Endothelial cell of umbilical vein (primary cell): ENCODE measurements around the gene FER. TPM values are rescaled to one million over a fixed set of nuclear protein-coding genes. Genes with fewer than 3 reads are reported as not detected.

Source experiments
- BruUV-seq: library from RNA; stranded (reverse); fragments of 400-500 nt; replicated peaks from 2 replicates; lab custom pipeline; 2021; lab: Mats Ljungman, UMichigan
- CTCF ChIA-PET: fragments of 300-600, 350-600 bp; sonication (Branson Sonifier 250); formaldehyde crosslinking; loops from one replicate; lab custom pipeline; 2021; ENCODE audit warnings: antibody characterized with exemption, inconsistent platforms; lab: Charles Lee
- POLR2A ChIA-PET: fragments of 300-600, 350-600 bp; sonication (Branson Sonifier 250); formaldehyde crosslinking; loops from one replicate; lab custom pipeline; 2021; ENCODE audit warnings: antibody characterized with exemption, inconsistent platforms; lab: Charles Lee
- DNase-seq: peaks from one replicate; pipeline ENCODE4 v3.0.0-alpha.2; 2011; ENCODE audit warnings: low read depth, low spot score
- FAIRE-seq: peaks from 2 replicates; lab custom pipeline; 2011; peaks lifted over from hg19 to GRCh38; lab: Jason Lieb, UNC
- H2AFZ ChIP-seq: 2 replicates; pipeline ENCODE4 v1.6.0; 2012; ENCODE audit warnings: low read depth, low read length, control low read depth, inconsistent platforms
- H3K27ac ChIP-seq: 2 replicates; pipeline ENCODE4 v1.5.1; 2011; ENCODE audit warnings: low read depth, mild to moderate bottlenecking, control low read depth, low read length, moderate library complexity; ENCODE audit not compliant: insufficient read depth
- H3K27me3 ChIP-seq, 2 experiments: 2 replicates each; pipeline versions ENCODE4 v1.6.0 to v1.6.1; 2011; ENCODE audit warnings: low read length in 2 of 2, mixed read lengths in 1 of 2; ENCODE audit not compliant: control insufficient read depth in 2 of 2, insufficient read depth in 2 of 2
- H3K36me3 ChIP-seq, 2 experiments: 2 replicates in 1 of 2; 3 replicates in 1 of 2; pipeline ENCODE4 v1.5.1; 2011; ENCODE audit warnings: low read length in 2 of 2, mild to moderate bottlenecking in 1 of 2, moderate library complexity in 1 of 2; ENCODE audit not compliant: control insufficient read depth in 2 of 2, insufficient read depth in 2 of 2; ENCODE audit errors: extremely low read depth in 1 of 2
- H3K4me1 ChIP-seq: 3 replicates; pipeline ENCODE4 v1.5.1; 2011; ENCODE audit warnings: mild to moderate bottlenecking, low read length; ENCODE audit not compliant: control insufficient read depth, insufficient read depth; ENCODE audit errors: extremely low read depth
- H3K4me2 ChIP-seq: 2 replicates; pipeline ENCODE4 v1.6.1; 2011; ENCODE audit warnings: low read length, control low read depth, mixed read lengths; ENCODE audit not compliant: insufficient read depth
- H3K4me3 ChIP-seq, 3 experiments: fragments of 200-600 bp in 1 of 3; sonication (generic), shearing (Covaris generic) in 1 of 3; replicated peaks in 1 of 3; 2 replicates each; pipeline ENCODE4 v1.5.1; 2011 to 2016; ENCODE audit warnings: control low read depth in 3 of 3, low read length in 3 of 3, mild to moderate bottlenecking in 2 of 3, inconsistent platforms in 1 of 3, low read depth in 1 of 3, moderate library complexity in 1 of 3; ENCODE audit not compliant: insufficient read depth in 1 of 3
- H3K79me2 ChIP-seq: 2 replicates; pipeline ENCODE4 v1.6.0; 2012; ENCODE audit warnings: low read length, inconsistent platforms; ENCODE audit not compliant: control insufficient read depth, insufficient read depth
- H3K9ac ChIP-seq: replicated peaks from 2 replicates; pipeline ENCODE3; 2011; ENCODE audit warnings: low read length, control low read depth; ENCODE audit not compliant: insufficient read depth; ENCODE audit errors: extremely low read depth
- H3K9me1 ChIP-seq: replicated peaks from 3 replicates; pipeline ENCODE4 v1.6.0; 2011; ENCODE audit warnings: mild to moderate bottlenecking, low read length; ENCODE audit not compliant: control insufficient read depth, insufficient read depth; ENCODE audit errors: extremely low read depth
- H3K9me3 ChIP-seq: replicated peaks from 2 replicates; pipeline ENCODE4 v1.5.1; 2012; ENCODE audit warnings: low read length, inconsistent platforms; ENCODE audit not compliant: control insufficient read depth, insufficient read depth
- H4K20me1 ChIP-seq: replicated peaks from 2 replicates; pipeline ENCODE3; 2011; ENCODE audit warnings: mild to moderate bottlenecking, low read length; ENCODE audit not compliant: control insufficient read depth, insufficient read depth; ENCODE audit errors: extremely low read depth
- CTCF ChIP-seq, 2 donors: IDR thresholded peaks; 1 replicate in 1 of 2; 2 replicates in 1 of 2; pipeline ENCODE4 v1.5.1; 2011; ENCODE audit warnings: low read length in 2 of 2, mild to moderate bottlenecking in 2 of 2, moderate library complexity in 2 of 2, control low read depth in 1 of 2, inconsistent platforms in 1 of 2, low read depth in 1 of 2; ENCODE audit not compliant: insufficient read depth in 1 of 2; ENCODE audit errors: extremely low read depth in 1 of 2
- EZH2 ChIP-seq: IDR thresholded peaks from 2 replicates; pipeline ENCODE4 v1.6.1; 2012; ENCODE audit warnings: borderline replicate concordance, low read depth, mild to moderate bottlenecking, moderate library complexity, low read length, inconsistent platforms; ENCODE audit not compliant: severe bottlenecking
- FOS ChIP-seq: IDR thresholded peaks from 2 replicates; pipeline ENCODE4 v1.6.1; 2011; ENCODE audit warnings: mild to moderate bottlenecking, low read length, moderate library complexity, borderline replicate concordance; ENCODE audit not compliant: insufficient read depth
- GATA2 ChIP-seq: IDR thresholded peaks from 2 replicates; pipeline ENCODE4 v1.7.0; 2011; ENCODE audit warnings: low read depth, mild to moderate bottlenecking, moderate library complexity, mixed read lengths, low read length; ENCODE audit not compliant: insufficient read length, insufficient read depth
- JUN ChIP-seq: IDR thresholded peaks from 2 replicates; pipeline ENCODE4 v1.6.1; 2011; ENCODE audit warnings: borderline replicate concordance, low read depth; ENCODE audit not compliant: insufficient read length, insufficient read depth
- MAX ChIP-seq: IDR thresholded peaks from 2 replicates; pipeline ENCODE4 v1.6.1; 2011; ENCODE audit not compliant: insufficient read depth, insufficient read length
- MYC ChIP-seq: IDR thresholded peaks from one replicate; pipeline ENCODE4 v1.6.1; 2011; ENCODE audit warnings: mild to moderate bottlenecking, low read depth, low read length
- POLR2A ChIP-seq: IDR thresholded peaks from 2 replicates; pipeline ENCODE4 v1.6.1; 2012; ENCODE audit warnings: low read depth, mild to moderate bottlenecking, control low read depth, low read length
- POLR2AphosphoS5 ChIP-seq: IDR thresholded peaks from 2 replicates; pipeline ENCODE4 v1.6.1; 2012; ENCODE audit warnings: low read depth, mild to moderate bottlenecking, control low read depth, low read length, moderate library complexity; ENCODE audit not compliant: insufficient read depth
- dilution Hi-C: fragments of 300-500 bp; cut with MboI; formaldehyde crosslinking; loops from one replicate; pipeline ENCODE4 v1.15.0; 2019; ENCODE audit warnings: low sequenced_read_pairs; ENCODE audit not compliant: extremely low pct_ligation_motif_present
- intact Hi-C: fragments of 100-400 bp; cut with micrococcal nuclease; formaldehyde crosslinking; loops from one replicate; pipeline ENCODE4 v1.10.0; 2022
- polyA plus RNA-seq, 4 experiments: library from polyadenylated mRNA; depleted of rRNA in 3 of 4; stranded (reverse) in 3 of 4; unstranded in 1 of 4; fragments of >200 nt; gene quantifications; 2 replicates each; pipeline versions ENCODE4 v1.2.1 to v1.2.3, GENCODE V29; 2011 to 2012; ENCODE audit warnings: missing spikeins in 1 of 4
- total RNA-seq: library from RNA; stranded (reverse); gene quantifications from 2 replicates; pipeline ENCODE4 v1.2.3, GENCODE V29; 2021

FER gene
- total and polyA plus RNA-seq, 2 donors (not counting 3 experiments of a cell fraction or from before 2014, with no cell fraction given): 2.3 to 27.5 TPM

- CTCF ChIA-PET: interaction anchor here (1.3 kb wide), 1 partner anchor 14 kb away, joined by 4 read pairs; no protein-coding TSS in a partner anchor
- Histone ChIP-seq H4K20me1 (no peaks in the 10 kb centered on the region), H3K4me1 (peaks cover 2% of the 10 kb centered on the region), H3K36me3 (no peaks in the 10 kb centered on the region), H3K4me2 (no peak overlapping the region), H2AFZ (no peak overlapping the region), H3K79me2 (no peaks in the 10 kb centered on the region), H3K9me1 (no peaks in the 10 kb centered on the region), H3K27ac (no peak overlapping the region), H3K4me3 (no peak overlapping the region), H3K27me3 (no peaks in the 10 kb centered on the region), H3K9ac (no peak overlapping the region), H3K9me3 (no peaks in the 10 kb centered on the region)
- POLR2A ChIA-PET: no interaction called here
- dilution Hi-C loops (no loop called here), intact Hi-C loops (no loop called here)
- DNase-seq (no peak), FAIRE-seq (no peak)
- no peak for TF ChIP-seq MYC
- BruUV-seq: no TSS peak
These were observed 336.2 kb downstream of the FER start for GRCh38 chr5:109083937-109084336.

- ChIA-PET CTCF (no interaction called here), POLR2A (no interaction called here)
These were observed 341.5 kb downstream of the FER start for GRCh38 chr5:109089191-109089590.

More at GRCh38 chr5:109089191-109089590, 341.5 kb downstream of the FER start:
- no peak for TF ChIP-seq POLR2A
- TF ChIP-seq GATA2: no peak
- no peak for TF ChIP-seq FOS
- TF ChIP-seq JUN: no peak
- no peak for TF ChIP-seq EZH2
- no peak for TF ChIP-seq MYC
- no peak for TF ChIP-seq MAX
- TF ChIP-seq CTCF (IDR thresholded peaks at IDR 0.05; ENCODE audit: extremely low read depth in 1 of 2, insufficient read depth in 1 of 2, low read depth in 1 of 2, low read length in 2 of 2): no peak
- TF ChIP-seq POLR2AphosphoS5: no peak
- Histone ChIP-seq H3K36me3 (no peaks in the 10 kb centered on the region), H3K79me2 (no peaks in the 10 kb centered on the region), H3K9me3 (no peaks in the 10 kb centered on the region), H3K4me2 (no peak overlapping the region), H3K27ac (no peak overlapping the region), H3K4me3 (no peak overlapping the region), H3K9me1 (no peaks in the 10 kb centered on the region), H4K20me1 (no peaks in the 10 kb centered on the region), H3K27me3 (no peaks in the 10 kb centered on the region), H3K4me1 (no peaks in the 10 kb centered on the region), H2AFZ (no peak overlapping the region), H3K9ac (no peak overlapping the region)
- DNase-seq (no peak), FAIRE-seq (no peak)
- intact Hi-C loops (no loop called here), dilution Hi-C loops (no loop called here)
- no TSS peak for BruUV-seq
